HG02642 (cell line): ENCODE data around the gene IRF2BP1.
"Not testable (repeated sequence)": the region's sequence is repeated elsewhere in the genome, so short reads cannot be mapped to it uniquely, and the experiment has no call there.

Source experiments
- ATAC-seq: cut with Tn5 transposase; IDR thresholded peaks from one replicate; pipeline ENCODE4 v1.9.1; 2021; ENCODE audit warnings: mild to moderate bottlenecking; ENCODE audit not compliant: unreplicated experiment, poor library complexity

Gene IRF2BP1

DNA sequence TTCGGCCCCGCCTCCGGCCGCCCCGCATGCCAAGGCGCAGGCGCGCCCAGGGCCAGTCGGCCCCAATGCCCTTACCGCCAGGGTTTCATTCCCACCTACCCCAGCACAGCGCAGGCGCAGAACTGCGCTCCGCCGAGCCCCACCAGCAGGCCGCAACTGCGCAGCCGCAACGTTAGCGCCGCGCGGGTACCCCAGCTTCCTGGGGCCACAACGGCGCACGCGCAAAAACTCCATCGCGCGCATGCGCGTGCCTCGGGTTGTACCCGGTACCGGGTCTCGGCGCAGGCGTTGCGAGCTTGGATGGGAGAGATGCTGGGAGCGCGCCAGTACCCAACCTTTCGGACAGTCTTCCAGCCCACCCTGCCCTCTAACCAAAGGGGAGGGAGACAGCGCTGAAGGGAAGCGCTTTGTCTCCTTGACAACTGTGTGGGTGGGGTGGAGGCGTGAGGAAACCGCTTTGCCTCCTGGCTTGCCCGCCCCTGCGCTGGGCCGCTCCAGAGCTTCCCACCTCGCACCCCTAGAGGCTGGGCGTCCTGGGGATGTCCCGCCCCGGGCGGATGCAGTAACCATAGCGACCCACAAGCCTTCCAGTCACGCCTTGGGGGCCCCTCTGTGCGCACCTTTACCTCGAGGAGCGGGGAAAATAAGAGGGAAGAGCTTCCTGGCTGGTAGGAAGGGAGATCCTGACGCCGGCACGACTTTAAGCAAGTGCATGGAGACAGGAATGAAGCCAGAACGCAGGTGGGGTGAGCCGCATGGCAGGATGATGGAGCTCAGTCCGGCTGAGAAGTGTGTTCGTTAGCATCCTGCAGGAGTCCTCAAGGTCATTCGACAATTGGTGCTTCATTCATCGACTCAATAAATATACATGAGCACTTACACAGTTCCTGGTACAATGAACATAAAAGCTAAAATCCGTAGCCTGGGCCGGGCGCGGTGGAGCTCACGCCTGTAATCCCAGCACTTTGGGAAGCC is 17.0 kb upstream of the IRF2BP1 start:
- ATAC-seq, result peak; percentile 89

DNA sequence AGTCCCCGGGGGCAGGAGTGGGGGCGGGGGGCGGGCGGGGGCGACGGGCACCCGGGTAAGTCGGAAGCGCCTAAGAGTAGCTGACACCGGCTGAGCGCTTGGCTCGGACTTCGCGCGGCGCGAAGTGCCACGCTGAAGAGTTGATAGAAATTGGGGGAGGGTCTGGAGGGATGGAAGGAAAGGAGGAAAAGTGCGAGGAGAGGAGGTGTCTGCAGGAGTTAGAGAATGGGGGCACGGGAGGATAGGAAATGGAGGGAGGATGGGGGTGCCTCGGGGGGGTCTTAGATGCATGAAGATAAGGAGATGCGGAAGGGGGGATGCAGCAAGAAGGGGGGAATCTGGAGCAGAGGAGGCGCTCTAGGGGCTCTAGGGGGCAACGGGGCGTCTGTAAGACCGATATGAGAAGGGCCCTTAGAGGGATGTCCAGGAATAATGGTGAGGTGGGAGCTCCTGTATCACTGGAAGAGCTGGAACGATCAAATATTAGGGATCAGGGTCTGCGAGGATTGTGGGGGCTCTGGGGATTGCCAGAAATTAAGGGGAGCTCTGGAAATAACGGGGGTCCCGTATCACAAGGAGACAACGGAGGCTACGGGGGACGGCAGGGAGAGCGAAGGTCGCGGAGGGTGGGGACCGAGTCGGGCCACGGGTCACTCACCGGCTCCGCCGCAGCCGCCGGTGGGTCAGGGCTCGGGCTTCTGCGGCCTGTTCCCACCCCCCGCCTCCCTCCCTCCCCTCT is 16.1 kb upstream of the IRF2BP1 start, which contains the start of gene MYPOP:
Gene MYPOP (minus strand): TSS at position 702 of the 739 bp plus-strand sequence. CDS start 840 bp downstream, outside the sequence.
- ATAC-seq, result no peak

DNA sequence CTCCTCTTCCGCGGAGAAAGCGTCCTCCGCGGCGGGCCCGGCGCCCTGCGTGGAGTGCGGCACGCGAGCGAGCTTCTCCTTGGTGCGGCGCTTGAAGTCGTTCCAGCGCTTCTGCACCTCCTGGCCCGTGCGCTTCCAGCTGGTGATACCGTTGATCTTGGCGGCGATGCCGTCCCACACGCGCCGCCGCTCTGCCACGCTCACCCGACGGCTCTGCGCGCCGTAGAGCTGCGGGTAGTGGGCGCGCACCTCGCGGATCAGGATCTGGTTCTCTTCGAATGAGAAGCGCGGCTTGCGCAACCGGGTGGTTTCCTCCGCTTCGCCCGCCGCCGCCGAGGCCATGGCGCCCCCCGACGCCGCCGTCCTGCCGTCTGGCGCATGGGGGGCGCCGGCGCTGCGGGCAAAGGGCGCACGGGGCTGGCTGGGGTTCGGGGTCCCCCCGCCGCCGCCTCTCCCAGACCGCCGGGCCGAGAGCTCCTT is 15.5 kb upstream of the IRF2BP1 start:
- ATAC-seq, result no peak

DNA sequence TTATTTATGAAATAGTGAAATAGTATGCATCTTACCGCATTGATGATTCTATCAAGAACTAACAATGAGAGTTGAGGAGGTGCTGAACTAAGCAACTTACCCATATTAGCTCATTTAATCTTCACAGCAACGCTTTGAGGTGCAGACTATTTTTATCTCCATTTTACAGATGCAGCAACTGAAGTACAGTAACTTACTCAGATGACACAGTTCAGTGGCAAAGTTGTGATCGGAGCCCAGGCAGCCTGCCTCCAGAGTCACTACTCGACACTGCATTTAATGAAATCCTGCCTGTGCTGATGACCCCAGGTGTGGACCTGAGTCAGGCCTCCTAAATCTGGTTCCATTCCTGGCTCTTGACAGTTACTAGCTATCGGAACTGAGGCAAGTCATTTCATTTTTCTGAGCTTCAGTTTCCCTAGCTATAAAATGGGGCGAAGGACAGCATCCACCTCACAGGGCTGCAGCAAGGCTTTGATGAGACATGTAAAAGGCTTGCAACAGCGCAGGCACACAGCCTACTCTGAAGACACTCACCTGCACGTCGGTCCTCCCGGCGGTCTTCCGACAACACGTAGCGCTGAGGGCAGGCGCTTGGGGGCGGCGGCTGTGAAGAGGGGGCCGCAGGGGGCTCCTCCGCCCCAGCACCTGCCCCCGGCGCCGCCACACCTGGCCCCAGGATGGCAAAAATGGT is 14.9 kb upstream of the IRF2BP1 start:
- no peak for ATAC-seq

DNA sequence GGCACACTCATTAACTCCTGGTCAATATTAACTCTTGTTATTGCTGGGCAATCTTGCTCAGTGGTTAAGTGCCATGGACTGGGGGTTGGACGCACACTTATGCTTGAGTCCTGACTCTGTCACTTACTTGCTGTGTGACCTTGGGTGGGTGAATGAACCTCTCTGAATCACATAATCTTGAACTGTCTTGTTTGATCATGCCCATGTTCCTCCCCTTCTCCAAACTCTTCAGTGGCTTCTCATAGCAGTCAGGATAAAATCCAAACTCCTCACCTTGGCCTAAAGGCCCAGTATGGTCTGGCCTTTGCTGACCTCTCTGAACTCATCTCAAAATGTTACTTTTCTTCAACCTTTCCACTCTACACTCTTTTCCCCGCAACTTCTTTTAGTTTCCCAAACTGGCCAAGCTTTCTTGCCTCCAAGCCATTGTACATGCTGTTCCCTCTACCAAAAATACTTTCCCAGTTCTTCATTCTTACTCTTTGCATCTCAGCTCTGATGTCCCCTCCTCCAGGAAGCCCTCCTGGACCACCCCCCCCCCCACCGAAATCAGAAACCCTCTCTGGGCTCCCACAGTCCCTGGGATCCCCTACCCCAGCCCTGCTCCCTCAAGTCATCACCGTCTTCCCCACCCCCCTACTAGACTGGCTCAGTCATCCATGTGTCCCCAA is 14.1 kb upstream of the IRF2BP1 start:
- ATAC-seq, result no peak

- no peak for ATAC-seq
Observed at GRCh38 chr19:45899253-45899652, 13.3 kb upstream of the IRF2BP1 start.

- no peak for ATAC-seq
Observed at GRCh38 chr19:45897261-45897812, 11.4 kb upstream of the IRF2BP1 start.

DNA sequence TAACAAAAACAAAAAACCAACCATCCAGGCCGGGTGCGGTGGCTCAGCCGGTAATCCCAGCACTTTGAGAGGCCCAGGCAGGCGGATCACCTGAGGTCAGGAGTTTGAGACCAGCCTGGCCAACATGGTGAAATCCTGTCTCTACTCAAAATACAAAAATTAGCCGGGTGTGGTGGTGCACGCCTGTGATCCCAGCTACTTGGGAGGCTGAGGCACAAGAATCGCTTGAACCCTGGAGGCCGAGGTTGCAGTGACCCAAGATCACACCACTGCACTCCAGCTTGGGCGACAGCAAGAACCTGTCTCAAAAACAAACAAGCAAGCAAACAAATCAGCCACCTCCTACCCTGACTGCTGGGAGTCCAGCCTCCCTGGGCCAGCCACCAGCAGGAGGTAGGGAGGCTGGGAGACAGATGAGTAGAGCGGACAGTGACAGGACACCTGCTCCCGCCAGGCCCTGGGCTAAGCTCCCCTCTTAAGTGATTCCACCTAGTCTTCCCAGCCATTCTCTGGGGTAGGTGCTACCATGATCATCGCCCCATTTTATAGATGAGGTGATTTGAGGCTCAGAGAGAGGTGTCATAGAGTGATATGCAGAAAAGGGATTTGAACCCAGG is 10.2 kb upstream of the IRF2BP1 start:
- not testable (repeated sequence) for ATAC-seq

GRCh38 chr19:45895519-45895972 is 9.6 kb upstream of the IRF2BP1 start:
- no peak for ATAC-seq

GRCh38 chr19:45890877-45891276 is 4.9 kb upstream of the IRF2BP1 start:
- ATAC-seq, result no peak

DNA sequence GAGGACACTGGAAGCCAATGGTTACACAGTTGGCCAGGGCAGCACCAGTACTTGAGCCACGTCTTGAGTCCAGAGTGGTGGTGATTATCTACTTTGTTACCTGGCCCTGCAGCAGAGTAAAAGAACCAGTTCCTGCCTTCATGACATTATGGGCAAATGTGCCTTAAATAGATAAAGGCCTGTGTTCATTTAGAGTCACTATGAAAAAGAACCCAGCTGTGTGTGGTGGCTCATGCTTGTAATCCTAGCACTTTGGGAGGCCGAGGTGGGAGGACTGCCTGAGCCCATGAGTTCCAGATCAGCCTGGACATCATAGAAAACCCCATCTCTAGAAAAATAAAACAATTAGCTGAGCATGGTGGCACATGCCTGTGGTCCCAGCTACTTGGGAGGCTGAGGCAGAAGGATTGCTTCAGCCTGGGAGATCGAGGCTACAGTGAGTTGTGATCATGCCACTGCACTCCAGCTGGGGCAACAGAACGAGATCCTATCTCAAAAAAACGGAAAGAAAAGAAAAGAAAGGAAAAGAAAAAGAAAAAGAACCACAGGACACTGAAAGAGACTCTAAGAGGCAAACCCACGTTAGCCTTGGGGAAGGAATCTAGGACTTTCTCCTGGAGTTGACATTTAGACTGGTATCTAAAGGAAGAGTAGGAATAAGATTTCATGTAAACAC is 3.4 kb upstream of the IRF2BP1 start:
- ATAC-seq, result no peak

DNA sequence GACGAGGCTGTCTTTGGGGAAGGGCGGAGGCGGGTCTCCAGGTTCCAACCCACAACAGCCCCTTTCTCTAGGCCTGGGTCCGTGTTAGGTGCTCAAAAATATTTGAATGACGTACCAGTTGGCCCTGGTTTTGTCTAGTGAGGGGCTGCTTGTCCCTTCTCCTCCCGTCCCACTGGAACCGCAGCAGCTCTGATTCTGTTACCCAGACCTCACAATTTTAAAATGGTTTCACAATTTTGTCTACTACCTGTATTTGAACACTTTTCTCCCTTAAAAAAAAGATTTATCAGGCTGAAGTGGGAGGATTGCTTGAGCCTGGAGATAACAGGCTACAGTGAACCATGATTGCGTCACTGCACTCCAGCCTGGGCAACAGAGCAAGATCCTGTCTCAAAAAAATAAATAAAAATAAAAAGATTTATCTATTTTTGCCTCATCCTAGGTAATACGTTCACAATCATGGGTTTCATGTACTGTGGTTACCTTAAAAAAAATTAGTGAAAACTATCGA is 1.3 kb upstream of the IRF2BP1 start:
- ATAC-seq, result no peak

DNA sequence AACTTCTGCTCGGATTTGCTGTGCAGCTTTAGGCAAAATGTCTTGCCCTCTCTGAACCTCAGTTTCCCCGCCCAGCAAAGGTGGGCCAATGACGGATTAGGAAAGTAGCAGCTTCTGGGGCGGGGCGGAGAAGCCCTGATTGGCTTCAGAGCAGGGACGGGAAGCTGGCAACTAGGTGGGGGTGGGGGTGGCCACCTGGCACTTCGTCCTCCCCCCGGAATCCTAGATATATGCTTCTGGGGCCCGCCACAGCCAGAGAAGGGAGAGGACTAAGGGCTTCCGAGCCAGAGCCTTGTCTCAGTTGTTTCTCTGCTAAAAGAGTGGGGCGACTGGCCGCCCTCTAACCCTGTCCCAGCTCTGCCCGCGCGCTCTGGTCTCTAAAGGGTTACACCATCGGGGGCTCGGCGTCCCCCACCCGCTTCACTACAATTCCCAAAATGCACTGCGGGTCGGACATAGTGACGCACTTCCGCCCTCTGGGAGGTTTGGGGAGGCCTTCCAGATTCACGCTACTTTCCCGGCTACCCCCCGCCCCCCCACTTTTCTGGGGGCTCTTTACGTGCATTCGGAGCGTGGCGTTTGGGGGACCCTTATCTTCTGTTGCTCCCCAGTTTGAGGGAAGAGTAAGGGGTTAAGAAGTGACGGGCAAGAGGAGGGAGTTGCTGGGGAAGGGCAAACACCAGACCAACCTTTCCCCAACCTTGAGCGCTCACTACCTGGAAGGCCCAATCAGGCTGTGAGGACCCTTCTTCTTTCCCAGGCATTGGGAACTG is 672 bp upstream of the IRF2BP1 start:
- peak; percentile 55 for ATAC-seq

GRCh38 chr19:45884682-45885555 is 1.0 kb downstream of the IRF2BP1 start:
- ATAC-seq, result peak; percentile 2

DNA sequence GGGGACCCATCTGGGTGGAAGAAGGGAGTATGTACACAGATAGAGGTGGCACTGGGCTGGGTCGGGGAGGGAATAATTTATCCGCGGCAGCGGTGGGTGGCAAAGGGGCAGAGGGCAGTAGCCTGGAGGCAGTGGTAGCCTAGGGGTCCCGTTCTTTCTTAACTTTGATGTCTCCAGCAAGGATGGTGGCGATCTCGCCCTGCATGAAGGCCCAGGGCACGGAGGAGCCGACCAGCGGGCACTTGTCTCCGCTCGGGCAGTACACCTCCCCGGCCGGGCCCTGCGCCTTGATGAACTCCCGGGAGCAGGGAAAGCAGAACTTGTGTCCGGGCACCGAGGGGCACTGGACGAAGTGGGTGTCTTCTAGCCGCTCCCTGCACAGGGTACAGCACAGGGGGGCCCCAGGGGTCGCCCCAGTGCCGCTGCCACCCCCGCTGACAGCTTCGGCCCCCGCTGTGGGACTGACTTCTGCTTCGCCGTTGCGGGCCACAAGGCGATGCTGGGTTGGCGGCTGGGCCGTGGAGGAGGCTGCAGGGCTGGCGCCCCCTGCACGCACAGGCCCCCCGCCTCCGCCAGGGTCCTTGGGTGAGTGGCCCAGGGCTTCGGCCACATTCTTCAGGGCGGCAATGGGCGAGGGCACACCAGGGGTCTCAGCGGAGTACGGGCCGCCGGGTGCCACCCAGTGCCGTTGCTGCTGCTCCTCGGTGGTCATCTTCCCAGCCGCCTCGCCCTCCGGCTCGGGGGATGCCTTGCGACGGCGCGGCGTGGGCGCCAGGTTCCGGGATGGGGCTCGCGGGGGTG is 1.9 kb downstream of the IRF2BP1 start:
- no peak for ATAC-seq

DNA sequence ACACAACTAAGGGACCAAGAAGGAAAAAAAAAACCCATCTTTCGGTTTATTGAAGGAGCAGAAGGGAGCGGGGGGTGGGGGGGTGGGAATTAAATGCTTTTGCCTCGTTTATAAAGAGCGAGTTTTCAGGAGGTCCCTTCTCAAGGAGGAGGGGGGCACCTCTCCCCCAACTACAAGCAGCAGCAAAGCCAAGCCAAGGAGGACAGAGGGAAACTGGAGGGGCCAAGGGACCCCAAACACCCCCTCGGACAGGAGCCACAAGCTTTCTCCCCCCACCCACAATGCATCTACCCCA is 2.4 kb downstream of the IRF2BP1 start:
- no peak for ATAC-seq
